Renal pelvis (tissue), 4 donors: ENCODE data around the gene DAAM1. TPM values are rescaled to one million over a fixed set of nuclear protein-coding genes. Genes with fewer than 3 reads are reported as not detected.
A peak's percentile ranks its signal among the peaks of the same experiment; 100 is the strongest.

ENCODE experiments used
- DNase-seq: peaks from one replicate; pipeline ENCODE4 v3.0.0-alpha.2; 2013
- polyA plus RNA-seq, 3 donors: library from polyadenylated mRNA; unstranded; fragments of 120-200 nt; gene quantifications; one replicate each; pipeline ENCODE4 v1.2.1, GENCODE V29; 2013; ENCODE audit not compliant: insufficient read length in 3 of 3

The DAAM1 gene
- polyA plus RNA-seq, 3 donors, result 46.6 to 51.4 (median 50.0) TPM

DNA sequence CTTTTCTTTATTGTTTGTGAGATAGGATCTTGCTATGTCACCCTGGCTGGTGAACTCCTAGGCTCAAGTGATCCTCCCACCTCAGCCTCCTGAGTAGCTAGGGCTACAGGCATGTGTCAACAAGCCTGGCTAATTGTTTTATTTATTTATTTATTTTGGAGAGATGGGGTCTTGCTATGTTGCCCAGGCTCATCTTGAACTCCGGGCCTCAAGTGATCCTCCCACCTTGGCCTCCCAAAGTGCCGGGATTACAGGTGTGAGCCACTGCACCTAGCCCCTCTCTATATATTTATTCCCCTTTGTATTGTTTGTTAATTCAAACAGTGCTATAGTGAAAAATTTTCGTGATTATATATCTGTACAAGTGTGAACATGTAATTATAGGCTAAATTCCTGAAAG, 123.3 kb downstream of the DAAM1 start:
- no peak for DNase-seq

DNA sequence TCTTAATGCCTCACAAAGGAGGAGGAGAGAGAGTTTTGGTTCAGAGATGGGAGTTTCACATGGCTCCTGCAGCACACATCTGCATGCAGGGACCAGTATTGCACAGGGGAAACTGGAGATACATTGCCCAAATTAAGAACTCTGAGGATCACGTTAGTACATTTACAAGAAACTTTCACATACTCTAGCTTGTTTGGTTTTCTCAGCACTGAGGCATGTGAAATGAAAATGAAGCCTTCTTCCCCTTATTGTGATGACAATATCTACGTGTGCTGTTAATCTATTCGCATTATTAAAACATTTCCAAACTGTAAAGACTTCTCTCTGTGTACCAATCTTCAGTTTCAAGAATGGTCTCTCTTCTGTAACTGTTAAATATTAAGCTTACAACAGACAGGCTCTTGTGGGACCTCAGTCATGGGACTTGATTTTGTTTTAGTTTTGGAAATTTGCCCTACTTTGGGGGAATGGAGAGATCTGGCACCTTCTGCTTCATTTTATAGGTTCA, 124.7 kb downstream of the DAAM1 start:
- DNase-seq, result no peak

DNA sequence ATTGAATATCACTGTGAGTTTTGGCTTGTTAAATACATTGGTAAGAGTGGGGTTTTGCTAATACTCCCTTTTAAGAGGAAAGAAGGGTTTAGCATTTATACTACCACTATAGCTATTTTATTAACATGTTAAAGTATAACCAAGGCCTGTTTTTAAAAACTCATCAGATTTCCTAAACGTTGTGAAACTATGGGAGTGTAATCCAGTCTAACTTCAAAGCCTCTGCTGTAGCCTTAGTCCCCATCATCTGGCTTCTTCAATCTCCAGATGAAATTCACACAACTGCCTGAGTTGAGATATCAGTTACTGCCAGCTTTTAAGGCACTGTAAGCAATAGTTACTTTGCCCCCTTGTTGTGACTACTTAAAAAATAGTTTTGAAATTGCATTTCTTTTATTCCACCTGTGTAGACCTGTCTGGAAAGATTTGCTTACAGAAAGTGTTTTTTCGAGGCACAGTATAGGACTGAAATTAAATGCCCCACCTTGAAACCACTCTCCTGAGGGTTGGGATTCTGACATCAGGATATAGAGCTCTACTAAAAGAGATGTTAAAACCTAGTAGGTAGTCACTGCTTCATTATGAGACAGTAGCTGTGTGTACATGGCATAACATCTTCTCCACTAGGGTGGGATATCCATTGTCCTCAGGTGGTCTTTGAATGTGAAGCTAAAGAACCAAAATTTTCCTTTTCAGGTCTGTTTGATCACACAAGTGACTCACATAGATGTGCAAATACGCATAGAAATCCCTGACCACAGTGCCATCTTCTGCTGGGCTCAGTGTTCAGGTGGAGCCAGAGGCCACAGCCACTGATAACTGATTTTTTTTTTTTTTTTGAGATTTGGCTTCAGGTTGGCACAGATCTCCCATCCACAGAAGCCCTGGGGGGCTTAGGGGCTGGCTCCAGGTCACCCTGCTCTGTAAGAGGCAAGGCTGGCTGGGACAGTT, 125.5 kb downstream of the DAAM1 start:
- DNase-seq, result no peak

DNA sequence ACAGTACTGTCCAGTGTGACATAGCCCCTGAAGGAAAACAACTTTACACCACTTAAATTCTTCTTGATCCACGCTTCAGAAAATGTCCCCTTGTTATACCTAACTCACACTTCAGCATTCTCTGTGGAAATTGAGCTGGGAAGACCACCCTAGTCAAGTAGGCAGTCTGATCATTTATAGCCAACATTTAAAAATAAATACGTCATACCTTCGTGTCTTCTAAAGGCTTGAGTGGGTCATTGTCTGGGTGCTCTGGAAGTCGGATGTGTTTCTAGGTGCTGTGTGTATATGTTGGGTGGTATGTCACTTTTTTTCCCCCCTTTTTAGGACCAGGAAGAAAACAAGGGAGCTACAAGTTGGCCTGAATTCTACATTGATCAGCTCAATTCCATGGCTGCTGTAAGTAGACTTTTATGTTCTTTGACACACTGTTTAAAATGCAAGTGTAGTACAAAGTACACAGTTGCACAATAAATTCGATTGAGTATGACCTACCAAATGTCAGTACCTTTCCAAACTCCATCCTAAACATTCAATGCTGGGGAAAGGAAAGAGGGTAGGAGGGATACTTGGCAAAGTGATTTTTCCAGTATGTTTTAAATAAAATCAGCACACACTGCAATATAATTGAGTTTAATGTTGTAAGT, 126.6 kb downstream of the DAAM1 start:
- no peak for DNase-seq

DNA sequence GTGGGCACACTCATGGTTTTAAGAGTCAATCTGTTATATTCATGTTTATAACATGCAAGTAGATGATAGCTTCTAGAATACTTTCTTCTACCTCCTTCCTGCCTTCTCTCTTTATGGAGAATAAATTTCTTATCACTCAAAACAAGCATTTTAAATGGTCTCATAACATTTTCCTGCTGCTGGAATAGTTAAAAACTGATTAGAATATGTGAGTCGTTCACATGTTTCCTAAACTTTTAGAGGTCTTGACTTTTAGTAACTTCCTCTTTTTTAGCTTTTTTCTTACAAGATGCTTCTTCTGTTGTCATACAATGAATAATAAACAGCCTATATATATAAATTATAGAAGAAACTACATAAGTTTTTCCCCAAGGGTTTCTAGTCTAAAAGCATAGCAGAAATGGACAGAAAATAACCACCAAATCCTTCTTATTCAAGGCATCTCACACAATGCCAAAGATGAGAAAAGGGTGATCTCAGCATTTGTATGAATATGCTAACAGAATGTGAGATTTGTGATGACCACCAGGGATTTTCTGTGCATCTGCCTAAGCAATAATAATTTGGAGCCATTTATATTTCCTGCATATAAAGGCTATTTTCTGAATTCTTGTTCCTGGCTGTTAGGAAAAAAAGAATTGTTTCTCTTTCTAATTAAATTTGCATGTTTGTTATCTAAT, 127.8 kb downstream of the DAAM1 start:
- no peak for DNase-seq

DNA sequence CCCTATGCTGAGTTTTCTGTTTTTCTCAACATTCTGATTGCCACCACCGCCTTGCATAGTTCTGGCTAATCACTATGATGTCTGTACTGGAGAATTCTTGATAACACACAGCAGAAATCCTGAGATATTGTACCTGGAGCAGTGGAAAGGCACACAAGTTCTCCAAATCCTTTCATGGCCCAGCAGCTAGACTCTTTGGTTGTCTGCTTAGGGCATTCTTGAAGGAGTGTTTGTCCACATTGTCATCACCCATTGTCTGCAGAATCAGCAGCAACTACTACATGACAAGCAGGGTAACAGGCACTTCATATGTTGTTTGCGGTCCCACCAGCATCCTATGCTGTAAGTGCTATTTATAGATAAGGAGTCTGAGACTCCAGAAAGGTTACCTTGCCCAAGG, 128.9 kb downstream of the DAAM1 start:
- no peak for DNase-seq

DNA sequence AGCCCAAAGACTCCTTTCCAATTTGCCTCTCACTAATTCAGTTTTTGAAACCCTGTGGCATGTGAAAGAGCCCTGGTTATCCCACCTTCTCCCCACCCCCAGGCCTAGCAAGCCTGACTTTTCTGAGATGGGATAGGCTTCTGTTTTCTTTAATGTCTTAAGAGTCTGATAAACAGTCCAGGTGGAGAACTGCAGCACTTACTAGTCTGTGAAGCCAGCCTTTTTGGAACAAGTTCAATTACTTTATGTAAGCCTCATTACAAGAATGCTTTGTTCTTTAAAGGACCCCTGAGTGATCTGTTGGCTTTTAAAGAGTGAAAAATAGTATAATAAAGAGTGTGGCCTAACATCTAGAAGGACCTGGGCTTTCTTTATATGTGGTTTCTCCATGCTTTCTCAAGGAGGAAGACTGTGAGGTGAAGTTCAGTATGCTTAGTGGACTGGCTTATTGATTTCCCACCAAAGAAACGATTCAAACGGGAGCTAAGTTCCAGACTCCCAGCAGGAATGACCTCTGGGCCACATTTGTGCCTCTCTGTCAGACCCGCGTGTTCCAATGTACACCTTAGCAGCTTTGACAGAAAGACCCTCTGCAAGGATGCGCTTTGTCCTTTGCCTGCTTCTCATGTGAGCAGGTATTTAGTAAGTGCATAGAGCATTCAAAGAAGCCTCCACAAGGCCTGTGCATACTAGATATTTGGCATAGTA, 129.5 kb downstream of the DAAM1 start:
- DNase-seq, result no peak

DNA sequence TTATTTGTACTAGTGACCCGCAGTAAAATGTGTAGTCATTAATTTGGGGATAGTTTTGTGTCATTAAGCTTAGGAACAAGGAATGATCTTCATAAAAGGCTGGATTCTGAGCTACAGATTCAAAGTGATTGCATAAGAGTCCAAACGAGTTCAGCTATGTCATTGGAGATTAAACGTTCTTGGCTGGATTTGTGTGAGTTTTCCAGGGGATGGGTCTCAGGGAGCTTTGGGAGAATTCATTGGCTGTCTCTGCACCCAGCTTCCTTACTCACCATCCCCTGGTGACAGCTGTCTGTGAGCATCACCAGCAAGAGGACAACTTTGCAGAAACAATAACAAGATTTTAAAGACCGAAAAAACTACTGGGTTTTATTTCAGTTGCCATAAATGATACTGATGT, 130.4 kb downstream of the DAAM1 start:
- no peak for DNase-seq

DNA sequence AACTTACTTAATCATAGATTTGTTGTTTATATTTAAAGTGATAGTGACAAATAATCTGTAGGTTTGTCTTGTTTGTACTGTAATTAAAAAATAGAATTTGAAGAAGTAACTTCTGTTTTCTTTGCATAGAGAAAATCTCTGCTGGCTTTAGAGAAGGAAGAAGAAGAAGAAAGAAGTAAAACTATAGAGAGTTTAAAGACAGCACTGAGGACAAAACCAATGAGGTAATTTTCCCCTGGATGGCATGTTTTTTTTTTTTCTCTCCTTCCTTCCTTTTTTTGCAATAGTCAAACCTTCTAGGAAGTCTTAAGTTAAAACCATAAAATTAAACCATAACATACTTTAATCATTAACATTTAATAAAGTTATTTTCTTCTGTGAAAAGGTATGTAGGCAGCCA, 131.9 kb downstream of the DAAM1 start:
- no peak for DNase-seq

DNA sequence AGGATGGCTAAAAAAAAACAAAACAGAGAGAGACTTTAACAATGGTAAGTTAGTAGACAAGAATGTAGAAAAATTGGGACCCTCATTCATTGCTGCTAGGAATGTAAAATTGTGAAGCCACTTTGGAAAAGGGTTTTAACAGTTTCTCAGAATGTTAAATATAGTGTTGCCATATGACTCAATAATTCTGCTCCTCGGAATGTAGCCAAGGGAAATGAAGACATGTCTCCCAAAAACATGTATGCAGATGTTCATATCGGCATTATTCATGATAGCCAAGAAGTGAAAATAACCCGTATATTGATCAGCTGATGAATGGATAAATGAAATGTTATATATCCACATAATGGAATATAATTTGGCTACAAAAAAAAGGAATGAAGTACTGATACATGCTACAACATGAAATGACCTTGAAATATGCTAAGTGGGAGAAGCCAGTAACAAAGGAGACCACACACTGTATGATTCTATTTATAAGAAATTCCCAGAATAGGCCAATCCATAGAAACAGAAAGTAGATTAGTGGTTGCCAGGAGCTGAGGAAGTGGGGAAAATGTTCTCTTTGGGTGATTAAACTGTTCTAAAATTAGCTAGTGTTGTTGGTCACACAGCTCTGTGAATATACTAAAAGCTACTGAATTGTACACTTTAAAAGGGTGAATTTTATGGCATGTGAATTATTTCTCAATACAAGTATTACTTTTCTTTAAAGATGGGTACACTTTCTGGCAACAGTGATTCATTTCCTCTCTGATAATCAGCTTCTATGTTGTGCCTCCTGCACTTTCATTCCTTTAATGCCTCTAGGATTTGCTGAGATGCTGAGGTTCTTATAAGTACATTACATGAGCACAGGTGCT, 132.5 kb downstream of the DAAM1 start:
- no peak for DNase-seq

DNA sequence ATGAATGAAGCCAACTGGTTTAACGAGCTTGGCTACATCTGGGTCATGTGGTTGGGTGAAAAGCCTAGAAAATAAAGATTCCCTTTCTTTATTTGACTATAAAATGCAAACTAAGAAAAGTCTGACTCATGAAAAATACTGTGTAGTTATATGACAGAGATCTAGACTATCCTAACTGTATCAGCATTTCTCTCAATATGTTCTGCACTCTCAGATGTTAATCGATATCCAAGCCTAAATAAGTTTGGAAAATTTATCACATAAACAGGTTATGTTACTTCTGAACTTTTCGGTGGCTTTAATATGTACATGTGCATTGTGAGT, 133.1 kb downstream of the DAAM1 start:
- no peak for DNase-seq

DNA sequence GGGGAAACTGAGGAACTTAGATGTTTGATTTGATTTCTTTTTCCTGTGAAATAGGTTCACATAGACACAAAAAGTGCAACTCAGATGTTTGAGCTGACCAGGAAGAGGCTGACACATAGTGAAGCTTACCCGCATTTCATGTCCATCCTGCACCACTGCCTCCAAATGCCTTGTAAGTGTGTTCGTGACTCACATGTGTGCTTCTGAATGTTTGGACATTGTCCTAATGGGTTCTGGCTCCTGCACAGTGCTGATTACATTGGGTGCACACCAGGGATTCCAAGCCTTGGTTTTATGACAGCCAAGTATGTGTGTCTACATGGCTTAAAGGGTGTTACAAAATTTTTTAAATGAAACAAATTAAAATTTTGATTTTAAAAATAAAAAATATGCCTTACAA, 137.4 kb downstream of the DAAM1 start:
- DNase-seq, result no peak

DNA sequence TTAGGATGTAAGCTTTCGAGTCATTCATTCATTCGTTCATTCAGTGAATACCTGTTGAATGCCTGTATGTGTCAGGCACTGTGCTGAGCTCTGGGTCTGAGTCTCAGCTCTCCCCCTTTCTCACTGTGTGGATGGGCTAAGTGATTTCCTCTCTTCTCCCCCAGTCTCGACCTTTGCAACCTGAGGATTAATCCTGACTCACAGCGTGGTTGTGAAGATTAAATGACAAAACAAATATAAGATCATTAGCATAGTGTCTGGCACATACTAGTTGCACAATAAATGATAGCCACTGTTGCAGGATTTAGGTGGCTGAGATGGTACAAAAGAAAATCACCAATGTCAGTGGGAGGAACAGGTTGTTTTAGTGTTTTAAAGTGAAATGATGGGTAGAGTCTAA, 140.0 kb downstream of the DAAM1 start:
- DNase-seq, result no peak

DNA sequence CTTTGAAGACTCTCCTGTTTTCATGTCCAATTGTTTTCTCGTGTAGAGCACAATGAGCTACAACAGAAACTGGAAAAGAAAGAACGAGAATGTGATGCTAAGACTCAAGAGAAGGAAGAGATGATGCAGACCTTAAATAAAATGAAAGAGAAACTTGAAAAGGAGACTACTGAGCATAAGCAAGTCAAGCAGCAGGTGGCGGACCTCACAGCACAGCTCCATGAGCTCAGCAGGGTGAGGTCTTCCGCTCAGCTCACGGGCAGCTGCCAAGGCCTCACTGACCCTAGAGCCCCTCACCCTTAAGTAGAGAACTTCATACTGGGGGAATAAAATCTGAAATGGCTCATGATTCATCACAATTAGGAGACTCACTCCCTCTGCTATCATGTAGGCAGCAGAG, 142.0 kb downstream of the DAAM1 start:
- no peak for DNase-seq

DNA sequence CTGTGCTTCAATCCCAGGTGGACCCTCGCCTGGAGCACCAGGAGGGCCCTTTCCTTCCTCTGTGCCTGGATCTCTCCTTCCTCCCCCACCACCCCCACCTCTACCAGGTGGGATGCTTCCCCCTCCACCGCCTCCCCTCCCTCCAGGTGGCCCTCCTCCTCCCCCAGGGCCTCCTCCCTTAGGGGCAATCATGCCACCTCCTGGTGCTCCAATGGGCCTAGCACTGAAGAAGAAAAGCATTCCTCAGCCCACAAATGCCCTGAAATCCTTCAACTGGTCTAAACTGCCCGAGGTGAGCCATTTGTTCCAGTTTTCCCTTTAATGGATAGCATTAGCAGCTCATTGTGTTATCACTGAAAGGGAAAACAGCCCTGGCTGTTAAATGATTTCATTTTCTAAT, 142.8 kb downstream of the DAAM1 start:
- DNase-seq, result no peak

DNA sequence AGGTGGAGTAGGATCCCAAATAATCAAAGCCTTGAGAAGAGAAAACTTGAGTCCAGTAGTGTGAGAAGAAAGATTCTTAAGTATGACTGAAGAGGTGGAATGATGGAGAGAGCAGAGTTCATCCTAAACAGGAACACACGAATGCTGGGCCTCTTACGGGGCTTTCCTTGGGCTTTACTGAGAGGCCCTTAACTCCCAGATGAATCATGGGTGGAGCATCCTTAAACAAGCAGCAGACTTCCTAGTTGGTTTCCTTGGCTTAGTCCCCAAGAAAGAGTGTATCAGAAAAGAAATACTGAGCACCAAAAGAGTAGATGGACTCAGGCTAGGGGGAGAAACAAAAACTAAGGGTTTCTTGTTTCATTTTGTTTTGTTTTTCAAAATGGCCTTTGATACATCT, 144.3 kb downstream of the DAAM1 start:
- DNase-seq, result no peak

DNA sequence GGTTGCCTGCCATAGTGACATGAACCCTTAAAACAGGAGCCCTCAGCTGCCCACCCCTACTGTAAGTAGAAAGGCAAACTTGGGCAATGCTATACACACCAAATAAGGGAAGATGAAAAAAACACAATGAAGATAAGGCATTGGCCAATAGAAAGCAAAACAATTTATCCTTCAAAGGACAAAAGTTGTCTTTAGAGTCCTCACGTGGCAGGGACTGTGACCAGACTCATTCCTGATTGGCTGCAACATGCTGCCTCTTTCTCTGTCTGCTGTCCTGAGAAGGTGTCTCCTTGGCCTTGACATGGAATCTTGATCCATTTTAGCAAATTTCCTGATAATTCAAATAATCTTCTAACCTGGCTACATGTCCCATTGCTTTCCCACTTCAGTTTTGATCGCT, 144.8 kb downstream of the DAAM1 start:
- no peak for DNase-seq

DNA sequence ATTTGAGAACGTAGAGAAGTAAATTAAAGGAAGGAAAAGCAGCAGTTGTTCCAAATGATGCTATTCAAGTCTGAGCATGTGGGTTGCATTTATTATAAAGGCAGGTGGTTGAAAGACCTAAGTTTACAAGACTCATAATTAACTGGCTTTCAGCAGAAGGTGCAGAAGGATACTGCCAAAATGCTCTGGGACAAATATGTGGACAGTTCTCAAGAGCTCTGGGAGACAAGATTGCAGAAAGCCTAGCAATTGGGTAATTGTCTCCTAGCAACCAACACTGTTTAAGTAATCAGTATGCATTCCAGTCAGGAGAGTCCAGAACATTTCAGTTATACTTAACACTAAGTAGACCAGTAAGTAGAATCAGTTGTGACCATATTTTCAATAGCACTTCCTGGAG, 145.2 kb downstream of the DAAM1 start:
- peak; percentile 68 for DNase-seq

DNA sequence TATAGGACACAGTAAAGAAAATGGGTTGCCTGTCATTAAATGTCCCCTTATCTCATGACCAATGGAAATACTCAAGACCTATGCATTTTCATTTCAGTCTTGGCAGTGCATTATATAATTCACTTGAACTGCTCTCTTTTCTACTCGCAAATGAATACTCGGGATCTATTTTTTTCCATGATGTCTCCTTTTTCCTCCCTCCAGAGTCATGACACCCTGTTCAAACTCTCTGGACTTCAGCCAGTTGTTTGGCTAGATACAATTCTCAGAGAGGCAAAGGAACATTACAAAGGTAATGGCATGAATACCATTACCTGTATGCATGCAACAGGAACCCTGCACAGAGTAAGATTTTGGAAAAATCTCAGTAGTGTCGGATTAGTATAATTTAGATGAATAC, 145.8 kb downstream of the DAAM1 start:
- DNase-seq, result no peak

DNA sequence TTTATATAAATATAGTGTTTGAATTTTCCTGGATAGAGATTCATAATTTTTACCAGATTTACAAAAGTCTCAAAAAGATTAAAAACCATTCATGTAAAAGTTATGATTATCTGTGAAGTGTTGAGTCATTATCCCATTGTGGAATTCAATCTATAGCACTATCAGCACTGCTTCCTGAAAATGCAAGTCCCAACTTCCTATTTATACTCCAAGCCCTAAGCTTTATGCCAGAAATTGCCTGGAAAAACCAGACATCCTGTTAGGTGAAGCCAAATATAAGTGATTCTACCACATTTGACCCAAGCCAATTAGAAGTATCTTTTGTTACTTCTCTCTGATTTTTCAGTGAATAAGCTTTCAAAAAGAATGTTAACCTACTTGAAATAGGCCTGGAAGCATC, 147.6 kb downstream of the DAAM1 start:
- no peak for DNase-seq

DNA sequence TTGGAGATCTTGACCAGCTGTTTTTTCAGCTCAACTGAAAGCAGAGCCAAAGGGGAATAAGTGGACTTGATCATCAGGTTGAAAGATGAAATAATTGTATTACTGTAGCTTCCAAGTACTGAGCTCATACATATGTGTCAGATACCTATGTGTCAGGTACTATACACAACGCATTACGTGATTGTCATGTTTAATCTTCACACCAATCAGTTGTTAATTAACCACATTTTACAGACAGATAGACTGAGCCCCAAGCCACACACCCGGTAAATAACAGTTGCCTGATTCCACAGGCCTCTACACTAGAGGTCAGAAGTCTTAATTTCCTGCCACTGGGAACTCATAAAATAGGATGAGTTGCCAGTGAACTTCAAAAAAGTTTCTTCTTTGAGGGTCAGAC, 148.2 kb downstream of the DAAM1 start:
- no peak for DNase-seq
